A673 (cell line): ENCODE data around the gene ITPR1. TPM values are rescaled to one million over a fixed set of nuclear protein-coding genes. Genes with fewer than 3 reads are reported as not detected.

ENCODE experiments used
- BruUV-seq: library from RNA; stranded (reverse); fragments of 400-500 nt; replicated peaks from 2 replicates; lab custom pipeline; 2021; lab: Mats Ljungman, UMichigan
- CTCF ChIA-PET: fragments of 300-600 bp; sonication (Branson Sonifier 250); formaldehyde crosslinking; loops from one replicate; lab custom pipeline; 2022; ENCODE audit warnings: antibody characterized with exemption; lab: Charles Lee
- POLR2A ChIA-PET: fragments of 300-600 bp; sonication (Branson Sonifier 250); formaldehyde crosslinking; loops from one replicate; lab custom pipeline; 2022; ENCODE audit warnings: antibody characterized with exemption; ENCODE audit not compliant: low non-redundant PET; lab: Charles Lee
- DNase-seq: peaks from one replicate; pipeline ENCODE4 v3.0.0-alpha.2; 2015; ENCODE audit warnings: low spot score
- H3K27ac ChIP-seq: fragments of 200-600 bp; sonication (generic); 2 replicates; pipeline ENCODE4 v1.5.1; 2016; ENCODE audit warnings: mixed run types, low read depth, mild to moderate bottlenecking, mixed read lengths, antibody characterized with exemption, low read length; ENCODE audit not compliant: poor library complexity, severe bottlenecking
- H3K27me3 ChIP-seq: fragments of 200-600 bp; sonication (generic); replicated peaks from 2 replicates; pipeline ENCODE4 v1.6.1; 2017; ENCODE audit warnings: mixed run types, low read depth, mild to moderate bottlenecking, mixed read lengths, antibody characterized with exemption, low read length; ENCODE audit not compliant: insufficient read depth, poor library complexity
- H3K36me3 ChIP-seq: fragments of 200-600 bp; sonication (generic); 2 replicates; pipeline ENCODE4 v1.6.1; 2016; ENCODE audit warnings: mixed run types, mild to moderate bottlenecking, mixed read lengths, antibody characterized with exemption, low read length; ENCODE audit not compliant: insufficient read depth, poor library complexity, severe bottlenecking
- H3K4me1 ChIP-seq: fragments of 200-600 bp; sonication (generic); 2 replicates; pipeline ENCODE4 v1.6.1; 2017; ENCODE audit warnings: mixed run types, mild to moderate bottlenecking, mixed read lengths, antibody characterized with exemption, low read length; ENCODE audit not compliant: insufficient read depth, poor library complexity, severe bottlenecking
- H3K4me3 ChIP-seq: fragments of 200-600 bp; sonication (generic); 2 replicates; pipeline ENCODE4 v1.5.1; 2016; ENCODE audit warnings: low read depth, mixed run types, mild to moderate bottlenecking, mixed read lengths, low read length; ENCODE audit not compliant: poor library complexity, severe bottlenecking
- H3K9me3 ChIP-seq: fragments of 200-600 bp; sonication (generic); 2 replicates; pipeline ENCODE4 v1.6.1; 2016; ENCODE audit warnings: mixed run types, low read depth, mild to moderate bottlenecking, mixed read lengths, antibody characterized with exemption, low read length; ENCODE audit not compliant: poor library complexity, severe bottlenecking
- CTCF ChIP-seq: fragments of 300-800, 200-600 bp; sonication (generic); conservative IDR thresholded peaks from 2 replicates; pipeline ENCODE4 v1.5.1; 2017; ENCODE audit warnings: low read depth, mild to moderate bottlenecking, antibody characterized with exemption, low read length, moderate library complexity, mixed read lengths
- EZH2 ChIP-seq: fragments of 200-600 bp; sonication (generic); IDR thresholded peaks from 2 replicates; pipeline ENCODE4 v1.6.1; 2017; ENCODE audit warnings: borderline replicate concordance, low read depth, mild to moderate bottlenecking, mixed read lengths, antibody characterized with exemption, low read length; ENCODE audit not compliant: poor library complexity, severe bottlenecking
- intact Hi-C: fragments of 100-400 bp; cut with micrococcal nuclease; formaldehyde crosslinking; loops from one replicate; pipeline ENCODE4 v1.10.0; 2022; ENCODE audit not compliant: unreplicated experiment
- total RNA-seq: library from RNA; stranded (reverse); gene quantifications from 2 replicates; pipeline ENCODE4 v1.2.3, GENCODE V29; 2021

Gene ITPR1
- total RNA-seq, 1 experiment from 2014 or later: 8.6 TPM

GRCh38 chr3:4814904-4815574 is 321.9 kb downstream of the ITPR1 start:
- intact Hi-C loops: no loop called here
- H3K36me3 ChIP-seq: no peaks in the 10 kb centered on the region
- no peaks in the 10 kb centered on the region for H3K9me3 ChIP-seq
- ChIA-PET POLR2A (no interaction called here), CTCF (no interaction called here)
- no peak overlapping the region for H3K4me3 ChIP-seq
- H3K27ac ChIP-seq: no peak overlapping the region
- no peaks in the 10 kb centered on the region for H3K27me3 ChIP-seq
- BruUV-seq: no TSS peak
- TF ChIP-seq EZH2: no peak
- TF ChIP-seq CTCF: no peak
- no peak for DNase-seq
- H3K4me1 ChIP-seq: peaks cover 4% of the 10 kb centered on the region

GRCh38 chr3:4816306-4816705 is 323.2 kb downstream of the ITPR1 start:
- H3K4me1 ChIP-seq: peaks cover 4% of the 10 kb centered on the region
- CTCF ChIA-PET: no interaction called here
- POLR2A ChIA-PET: no interaction called here
- H3K9me3 ChIP-seq: no peaks in the 10 kb centered on the region
- intact Hi-C loops: no loop called here
- no peaks in the 10 kb centered on the region for H3K36me3 ChIP-seq
- BruUV-seq: no TSS peak
- no peak overlapping the region for H3K27ac ChIP-seq
- no peak for DNase-seq
- no peaks in the 10 kb centered on the region for H3K27me3 ChIP-seq
- TF ChIP-seq CTCF: no peak
- TF ChIP-seq EZH2: no peak
- no peak overlapping the region for H3K4me3 ChIP-seq

GRCh38 chr3:4816718-4817117 is 323.6 kb downstream of the ITPR1 start:
- DNase-seq: no peak
- H3K27ac ChIP-seq: no peak overlapping the region
- peaks cover 4% of the 10 kb centered on the region for H3K4me1 ChIP-seq
- no peaks in the 10 kb centered on the region for H3K36me3 ChIP-seq
- H3K9me3 ChIP-seq: no peaks in the 10 kb centered on the region
- H3K4me3 ChIP-seq: no peak overlapping the region
- no peaks in the 10 kb centered on the region for H3K27me3 ChIP-seq
- BruUV-seq: no TSS peak
- ChIA-PET POLR2A (no interaction called here), CTCF (no interaction called here)
- intact Hi-C loops: no loop called here
- no peak for TF ChIP-seq CTCF
- TF ChIP-seq EZH2: no peak
